ENCODE results near the gene ABCD1.

- TF ChIP-seq POLR2A (IDR thresholded peaks at IDR 0.05) (no peak), CTCF (IDR thresholded peaks at IDR 0.05) (no peak)
Measured at GRCh38 chrX:153707406-153707805, 17.2 kb upstream of the ABCD1 start.

Data from uterus (tissue), 2 donors.